ENCODE data around the gene SNPH.

The SNPH gene

DNA sequence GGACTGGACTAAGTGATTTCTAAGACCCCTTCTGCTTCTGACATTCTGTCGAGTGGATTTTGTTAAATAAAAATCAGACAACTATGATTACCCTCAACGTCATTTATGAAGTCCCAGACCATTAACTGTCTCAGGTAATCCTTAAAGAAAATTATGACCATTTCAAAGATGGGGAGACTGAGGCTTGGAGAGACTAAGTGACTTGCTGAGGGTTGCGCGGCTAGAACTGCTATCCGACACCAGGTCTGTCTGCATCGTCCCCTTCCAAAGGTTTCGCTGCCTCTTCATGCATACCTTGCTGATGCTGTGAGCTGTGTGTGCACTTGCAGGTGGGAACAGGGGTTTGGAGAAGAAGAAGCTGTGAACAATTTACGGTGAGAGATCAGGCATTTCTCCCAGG lies 3.1 kb downstream of the SNPH start:
- TF ChIP-seq, protein P1, sequence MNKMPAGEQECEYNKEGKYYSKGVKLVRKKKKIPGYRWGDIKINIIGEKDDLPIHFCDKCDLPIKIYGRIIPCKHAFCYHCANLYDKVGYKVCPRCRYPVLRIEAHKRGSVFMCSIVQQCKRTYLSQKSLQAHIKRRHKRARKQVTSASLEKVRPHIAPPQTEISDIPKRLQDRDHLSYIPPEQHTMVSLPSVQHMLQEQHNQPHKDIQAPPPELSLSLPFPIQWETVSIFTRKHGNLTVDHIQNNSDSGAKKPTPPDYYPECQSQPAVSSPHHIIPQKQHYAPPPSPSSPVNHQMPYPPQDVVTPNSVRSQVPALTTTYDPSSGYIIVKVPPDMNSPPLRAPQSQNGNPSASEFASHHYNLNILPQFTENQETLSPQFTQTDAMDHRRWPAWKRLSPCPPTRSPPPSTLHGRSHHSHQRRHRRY (tag by site-specific recombination; IDR thresholded peaks at IDR 0.05) = no peak
- ChIA-PET POLR2A (no interaction called here), CTCF (no interaction called here)
- peaks cover 7% of the 10 kb centered on the region for H3K4me1 ChIP-seq (ENCODE audit: control insufficient read depth, insufficient read depth, low read length)
- peaks cover 0 to 23% of the 10 kb centered on the region in 2 experiments; a peak in 1 of 3 replicates for H3K36me3 ChIP-seq (ENCODE audit: control insufficient read depth in 2 of 2, insufficient read depth in 1 of 2, low read length in 2 of 2)
- H3K27ac ChIP-seq (ENCODE audit: extremely low read depth, low read depth, low read length) = no peak overlapping the region
- no peak overlapping the region for H3K4me3 ChIP-seq (ENCODE audit: low read depth, low read length)
- H3K9me3 ChIP-seq (ENCODE audit: control insufficient read depth, insufficient read depth, low read depth, low read length) = no peaks in the 10 kb centered on the region

DNA sequence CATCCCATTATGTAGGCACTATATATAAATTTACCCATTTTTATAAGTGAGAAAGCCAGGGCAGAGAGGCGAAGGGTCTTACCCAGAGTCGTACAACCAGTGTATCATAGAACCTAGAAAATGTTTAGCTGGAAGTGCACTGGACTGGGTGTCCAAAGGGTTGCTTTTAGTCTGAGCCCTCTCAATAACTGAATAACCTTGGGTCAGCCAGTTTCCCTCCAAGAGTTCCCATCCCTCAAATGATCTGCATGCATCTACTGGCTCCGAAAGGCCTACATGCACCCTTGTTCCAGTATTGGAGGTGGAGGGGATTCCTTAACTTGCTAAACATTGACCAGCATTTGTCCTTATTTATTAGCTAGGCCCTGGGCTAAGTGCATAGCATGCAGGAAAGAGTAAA lies 3.8 kb downstream of the SNPH start:
- Histone ChIP-seq H3K36me3 (ENCODE audit: control insufficient read depth in 2 of 2, insufficient read depth in 1 of 2, low read length in 2 of 2) (peaks cover 0 to 23% of the 10 kb centered on the region in 2 experiments; a peak in 1 of 3 replicates), H3K9me3 (ENCODE audit: control insufficient read depth, insufficient read depth, low read depth, low read length) (no peaks in the 10 kb centered on the region), H3K4me1 (ENCODE audit: control insufficient read depth, insufficient read depth, low read length) (peaks cover 7% of the 10 kb centered on the region), H3K27ac (ENCODE audit: extremely low read depth, low read depth, low read length) (no peak overlapping the region), H3K4me3 (ENCODE audit: low read depth, low read length) (no peak overlapping the region)
- POLR2A ChIA-PET = interaction anchor here (0.6 kb wide), 1 partner anchor 1258 kb away, joined by 6 read pairs; no protein-coding TSS in a partner anchor
- CTCF ChIA-PET = interaction anchor here (0.6 kb wide), 1 partner anchor 197 kb away, joined by 3 read pairs; the partner anchor contains the start of gene NSFL1C
- TF ChIP-seq ZNF610 (tag by site-specific recombination; IDR thresholded peaks at IDR 0.05; ENCODE audit: borderline replicate concordance) = no peak
- TF ChIP-seq ZNF335 (tag by site-specific recombination; conservative IDR thresholded peaks at IDR 0.05) = no peak
- TF ChIP-seq ZNF514 (tag by site-specific recombination; IDR thresholded peaks at IDR 0.05) = no peak
- TF ChIP-seq, protein P2, sequence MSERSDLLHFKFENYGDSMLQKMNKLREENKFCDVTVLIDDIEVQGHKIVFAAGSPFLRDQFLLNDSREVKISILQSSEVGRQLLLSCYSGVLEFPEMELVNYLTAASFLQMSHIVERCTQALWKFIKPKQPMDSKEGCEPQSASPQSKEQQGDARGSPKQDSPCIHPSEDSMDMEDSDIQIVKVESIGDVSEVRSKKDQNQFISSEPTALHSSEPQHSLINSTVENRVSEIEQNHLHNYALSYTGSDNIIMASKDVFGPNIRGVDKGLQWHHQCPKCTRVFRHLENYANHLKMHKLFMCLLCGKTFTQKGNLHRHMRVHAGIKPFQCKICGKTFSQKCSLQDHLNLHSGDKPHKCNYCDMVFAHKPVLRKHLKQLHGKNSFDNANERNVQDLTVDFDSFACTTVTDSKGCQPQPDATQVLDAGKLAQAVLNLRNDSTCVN (tag by site-specific recombination; optimal IDR thresholded peaks at IDR 0.05) = no peak
- no peak for TF ChIP-seq ZNF747 (tag by site-specific recombination; IDR thresholded peaks at IDR 0.05)
- TF ChIP-seq ZNF654 (tag by site-specific recombination; IDR thresholded peaks at IDR 0.05; ENCODE audit: low read depth) = no peak
- no peak for TF ChIP-seq ZNF473 (tag by site-specific recombination; IDR thresholded peaks at IDR 0.05)
- TF ChIP-seq, protein P3, sequence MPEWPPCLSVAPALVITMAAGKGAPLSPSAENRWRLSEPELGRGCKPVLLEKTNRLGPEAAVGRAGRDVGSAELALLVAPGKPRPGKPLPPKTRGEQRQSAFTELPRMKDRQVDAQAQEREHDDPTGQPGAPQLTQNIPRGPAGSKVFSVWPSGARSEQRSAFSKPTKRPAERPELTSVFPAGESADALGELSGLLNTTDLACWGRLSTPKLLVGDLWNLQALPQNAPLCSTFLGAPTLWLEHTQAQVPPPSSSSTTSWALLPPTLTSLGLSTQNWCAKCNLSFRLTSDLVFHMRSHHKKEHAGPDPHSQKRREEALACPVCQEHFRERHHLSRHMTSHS (tag by site-specific recombination; IDR thresholded peaks at IDR 0.05) = no peak
- TF ChIP-seq, protein P4, sequence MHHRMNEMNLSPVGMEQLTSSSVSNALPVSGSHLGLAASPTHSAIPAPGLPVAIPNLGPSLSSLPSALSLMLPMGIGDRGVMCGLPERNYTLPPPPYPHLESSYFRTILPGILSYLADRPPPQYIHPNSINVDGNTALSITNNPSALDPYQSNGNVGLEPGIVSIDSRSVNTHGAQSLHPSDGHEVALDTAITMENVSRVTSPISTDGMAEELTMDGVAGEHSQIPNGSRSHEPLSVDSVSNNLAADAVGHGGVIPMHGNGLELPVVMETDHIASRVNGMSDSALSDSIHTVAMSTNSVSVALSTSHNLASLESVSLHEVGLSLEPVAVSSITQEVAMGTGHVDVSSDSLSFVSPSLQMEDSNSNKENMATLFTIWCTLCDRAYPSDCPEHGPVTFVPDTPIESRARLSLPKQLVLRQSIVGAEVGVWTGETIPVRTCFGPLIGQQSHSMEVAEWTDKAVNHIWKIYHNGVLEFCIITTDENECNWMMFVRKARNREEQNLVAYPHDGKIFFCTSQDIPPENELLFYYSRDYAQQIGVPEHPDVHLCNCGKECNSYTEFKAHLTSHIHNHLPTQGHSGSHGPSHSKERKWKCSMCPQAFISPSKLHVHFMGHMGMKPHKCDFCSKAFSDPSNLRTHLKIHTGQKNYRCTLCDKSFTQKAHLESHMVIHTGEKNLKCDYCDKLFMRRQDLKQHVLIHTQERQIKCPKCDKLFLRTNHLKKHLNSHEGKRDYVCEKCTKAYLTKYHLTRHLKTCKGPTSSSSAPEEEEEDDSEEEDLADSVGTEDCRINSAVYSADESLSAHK (tag by site-specific recombination; IDR thresholded peaks at IDR 0.05) = no peak
- TF ChIP-seq MEIS1 (CRISPR knock-in tag; IDR thresholded peaks at IDR 0.05; ENCODE audit: borderline replicate concordance) = no peak
- no peak for TF ChIP-seq FEZF1 (tag by site-specific recombination; IDR thresholded peaks at IDR 0.05)
- TF ChIP-seq ZNF148 (tag by site-specific recombination; IDR thresholded peaks at IDR 0.05; ENCODE audit: borderline replicate concordance) = no peak
- no peak for TF ChIP-seq ZNF792 (tag by site-specific recombination; IDR thresholded peaks at IDR 0.05)
- TF ChIP-seq ZSCAN23 (tag by site-specific recombination; IDR thresholded peaks at IDR 0.05) = no peak
- TF ChIP-seq, protein P5, sequence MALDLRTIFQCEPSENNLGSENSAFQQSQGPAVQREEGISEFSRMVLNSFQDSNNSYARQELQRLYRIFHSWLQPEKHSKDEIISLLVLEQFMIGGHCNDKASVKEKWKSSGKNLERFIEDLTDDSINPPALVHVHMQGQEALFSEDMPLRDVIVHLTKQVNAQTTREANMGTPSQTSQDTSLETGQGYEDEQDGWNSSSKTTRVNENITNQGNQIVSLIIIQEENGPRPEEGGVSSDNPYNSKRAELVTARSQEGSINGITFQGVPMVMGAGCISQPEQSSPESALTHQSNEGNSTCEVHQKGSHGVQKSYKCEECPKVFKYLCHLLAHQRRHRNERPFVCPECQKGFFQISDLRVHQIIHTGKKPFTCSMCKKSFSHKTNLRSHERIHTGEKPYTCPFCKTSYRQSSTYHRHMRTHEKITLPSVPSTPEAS (tag by site-specific recombination; IDR thresholded peaks at IDR 0.05) = no peak
